HG03460 (cell line): ENCODE results near the gene MAT2B.
A peak's percentile ranks its signal among the peaks of the same experiment; 100 is the strongest.

Source experiments
- ATAC-seq: cut with Tn5 transposase; IDR thresholded peaks from one replicate; pipeline ENCODE4 v1.9.1; 2021; ENCODE audit not compliant: unreplicated experiment

MAT2B gene

GRCh38 chr5:163505368-163506094 lies at the start of gene MAT2B:
TSS of gene MAT2B (plus strand) at chr5:163505619. CDS start at chr5:163505687, 68 bp downstream.
- peak; percentile 85 for ATAC-seq

- no peak for ATAC-seq
Measured at GRCh38 chr5:163456029-163456589, 49.3 kb upstream of the MAT2B start.

DNA sequence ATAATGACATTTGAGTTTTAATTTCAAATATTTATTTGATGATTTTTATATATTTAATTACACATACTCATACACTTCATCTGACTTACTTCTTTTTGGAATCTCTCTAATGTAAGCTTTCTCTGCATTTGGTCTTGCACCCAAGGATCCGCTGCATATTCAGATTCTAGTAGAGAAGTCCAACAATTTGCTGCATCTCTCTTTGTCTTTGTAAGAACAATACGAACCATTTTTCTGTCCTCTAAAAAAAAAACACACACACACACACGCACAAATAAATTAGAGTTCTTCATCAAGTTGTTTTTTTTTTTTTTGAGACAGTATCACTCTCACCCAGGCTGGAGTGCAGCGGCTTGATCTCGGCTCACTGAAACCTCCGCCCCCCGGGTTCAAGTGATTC lies 48.6 kb upstream of the MAT2B start:
- ATAC-seq = no peak

GRCh38 chr5:163458778-163459385 lies 46.5 kb upstream of the MAT2B start:
- ATAC-seq = no peak

DNA sequence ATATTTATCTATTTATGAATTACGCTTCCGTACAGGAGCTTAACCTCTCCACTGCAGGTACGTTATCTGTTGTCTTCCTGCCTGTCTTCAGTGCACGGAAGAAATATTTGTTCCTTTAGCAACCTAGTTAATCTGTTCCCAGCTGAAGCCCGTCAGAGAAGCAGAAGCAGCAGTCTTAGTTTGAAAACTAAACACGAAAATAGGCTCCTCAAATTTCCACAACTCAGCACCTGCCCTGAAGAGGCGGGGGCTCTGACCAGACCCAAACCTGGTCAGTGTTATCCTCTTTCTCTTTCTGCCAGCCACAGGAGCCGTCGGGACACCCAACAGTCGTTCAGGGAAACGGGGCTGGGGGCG lies 46.0 kb upstream of the MAT2B start:
- ATAC-seq = peak; percentile 2

- peak; percentile 81 for ATAC-seq
Measured at GRCh38 chr5:163459819-163460561, 45.4 kb upstream of the MAT2B start, which contains the start of gene NUDCD2. TSS of gene NUDCD2 (minus strand) at chr5:163460102. CDS start at chr5:163460050, 52 bp downstream.

DNA sequence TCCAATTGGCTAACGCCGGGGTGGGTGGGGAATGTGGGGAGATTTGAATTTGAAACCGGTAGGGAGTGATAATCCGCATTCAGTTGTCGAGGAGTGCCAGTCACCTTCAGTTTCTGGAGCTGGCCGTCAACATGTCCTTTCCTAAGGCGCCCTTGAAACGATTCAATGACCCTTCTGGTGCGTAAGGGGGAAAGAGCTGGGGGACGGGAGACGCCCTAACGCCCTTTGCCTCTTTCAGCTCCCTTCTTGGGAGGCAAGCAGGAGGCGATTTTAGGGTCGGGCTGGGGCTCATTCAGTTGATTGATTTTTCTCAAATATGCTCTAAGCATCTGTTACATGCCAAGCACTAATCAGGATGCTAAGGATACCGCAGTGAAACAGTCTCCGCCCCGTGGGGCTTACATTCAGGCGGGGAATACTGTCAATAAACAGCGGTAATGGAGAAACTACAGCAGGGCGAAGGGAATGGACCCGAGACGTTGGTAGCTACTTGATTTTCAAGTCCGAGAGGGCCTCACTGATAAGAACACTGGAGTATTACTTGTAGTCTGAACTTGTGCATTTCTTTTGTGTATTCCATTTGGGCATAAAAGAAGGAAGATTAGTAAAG lies 44.8 kb upstream of the MAT2B start, which contains the start of gene HMMR:
TSS of gene HMMR (plus strand) at position 71 of the 610 bp plus-strand sequence. CDS start at position 132, 61 bp downstream.
- ATAC-seq = peak; percentile 3

DNA sequence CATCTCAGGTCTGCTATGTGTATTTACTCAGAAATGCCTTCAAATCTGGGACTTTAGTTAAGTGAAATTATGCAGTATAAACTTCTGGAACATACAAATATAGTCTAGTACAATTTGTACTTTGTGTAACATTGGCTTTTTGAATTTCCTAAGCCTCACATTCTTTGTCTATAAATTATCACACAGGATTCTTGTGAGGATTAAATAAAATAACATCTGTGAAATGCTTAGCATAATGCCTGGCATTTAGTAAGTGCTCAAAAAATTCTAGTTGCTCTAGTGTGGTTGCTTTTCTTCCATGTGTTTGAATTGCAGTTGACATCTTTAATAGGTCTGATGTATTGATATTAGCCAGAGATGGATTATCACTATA lies 42.4 kb upstream of the MAT2B start:
- no peak for ATAC-seq

DNA sequence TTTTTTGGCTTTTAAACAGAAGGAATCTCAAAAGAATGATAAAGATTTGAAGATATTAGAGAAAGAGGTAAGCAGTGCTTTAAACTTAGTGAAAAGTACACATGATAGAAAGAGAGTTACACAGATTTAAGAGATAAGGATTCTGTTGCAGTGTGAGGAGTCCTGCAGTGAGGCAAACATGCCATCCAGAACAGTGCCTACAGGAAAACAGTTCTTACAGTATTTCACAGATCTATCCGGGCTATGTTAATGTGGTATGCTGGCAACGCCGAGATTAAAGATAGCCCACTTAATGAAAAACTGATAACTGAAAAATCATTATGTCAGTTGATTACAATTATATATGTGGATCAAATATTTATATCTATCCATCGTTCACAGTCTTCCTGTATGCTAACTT lies 37.7 kb upstream of the MAT2B start:
- ATAC-seq = no peak

GRCh38 chr5:163473635-163474243 lies 31.7 kb upstream of the MAT2B start:
- no peak for ATAC-seq

GRCh38 chr5:163475411-163475810 lies 30.0 kb upstream of the MAT2B start:
- ATAC-seq = no peak

- no peak for ATAC-seq
Measured at GRCh38 chr5:163478126-163478981, 27.1 kb upstream of the MAT2B start.

- no peak for ATAC-seq
Measured at GRCh38 chr5:163478982-163479271, 26.5 kb upstream of the MAT2B start.

GRCh38 chr5:163489055-163489744 lies 16.2 kb upstream of the MAT2B start:
- no peak for ATAC-seq

GRCh38 chr5:163489745-163490075 lies 15.7 kb upstream of the MAT2B start:
- ATAC-seq = no peak

DNA sequence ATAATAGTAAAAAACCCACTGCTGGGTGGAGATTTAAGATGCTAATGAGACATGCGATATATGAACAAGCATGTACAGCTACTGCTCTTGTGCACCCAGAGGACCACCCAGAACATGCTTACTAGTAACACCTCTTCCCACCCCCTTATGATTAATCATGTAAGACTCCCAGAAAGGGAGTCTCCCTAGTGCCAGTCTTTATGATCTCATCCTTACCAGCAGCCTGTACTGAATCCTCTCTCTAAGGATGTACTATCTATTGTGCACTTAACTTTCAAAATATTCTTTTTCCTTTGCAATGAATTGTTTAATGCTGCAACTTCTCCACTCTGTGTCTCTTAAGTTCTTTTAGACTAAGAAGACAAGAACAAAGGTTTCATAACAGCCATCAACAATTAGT lies 9.1 kb upstream of the MAT2B start:
- ATAC-seq = no peak

GRCh38 chr5:163497315-163497714 lies 8.1 kb upstream of the MAT2B start:
- ATAC-seq = no peak

- ATAC-seq = no peak
Measured at GRCh38 chr5:163498886-163499285, 6.5 kb upstream of the MAT2B start.

DNA sequence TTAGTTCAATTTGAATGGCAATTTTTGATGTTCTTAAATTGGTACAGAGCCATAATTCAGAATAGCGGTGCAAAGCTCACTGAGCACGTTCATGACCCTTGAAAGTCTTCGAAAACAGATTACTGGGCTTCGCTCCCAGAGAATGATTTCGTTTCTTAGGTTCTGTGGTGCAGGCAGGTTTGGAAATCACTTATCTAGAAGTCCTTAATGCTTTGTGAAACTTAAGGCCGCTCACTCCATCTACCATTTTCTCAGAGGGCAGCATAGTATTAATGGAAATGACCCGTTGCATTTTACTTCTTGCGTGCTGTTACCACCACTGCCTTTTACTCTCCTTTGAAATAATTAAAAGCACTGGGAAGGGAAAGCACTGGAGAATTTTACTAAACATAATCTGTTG lies 2.9 kb upstream of the MAT2B start:
- no peak for ATAC-seq
